HG02938 (cell line): ENCODE data around the gene PRKN.
"Not testable (repeated sequence)": the region's sequence is repeated elsewhere in the genome, so short reads cannot be mapped to it uniquely, and the experiment has no call there.

Experiments used
- ATAC-seq: cut with Tn5 transposase; IDR thresholded peaks from one replicate; pipeline ENCODE4 v1.9.1; 2021; ENCODE audit warnings: mild to moderate bottlenecking, moderate library complexity; ENCODE audit not compliant: unreplicated experiment

Gene PRKN

GRCh38 chr6:161313940-161314509, 1413.5 kb downstream of the PRKN start:
- no peak for ATAC-seq

GRCh38 chr6:161313475-161313874, 1414.1 kb downstream of the PRKN start:
- ATAC-seq, result not testable (repeated sequence)

GRCh38 chr6:161309774-161310173, 1417.8 kb downstream of the PRKN start:
- not testable (repeated sequence) for ATAC-seq

GRCh38 chr6:161308075-161308655, 1419.4 kb downstream of the PRKN start:
- no peak for ATAC-seq

- no peak for ATAC-seq
These were observed 1421.7 kb downstream of the PRKN start for GRCh38 chr6:161305860-161306259.

GRCh38 chr6:161303628-161304340, 1423.8 kb downstream of the PRKN start:
- ATAC-seq, result no peak

- ATAC-seq, result no peak
These were observed 1424.6 kb downstream of the PRKN start for GRCh38 chr6:161302949-161303348.

- ATAC-seq, result no peak
These were observed 1426.2 kb downstream of the PRKN start for GRCh38 chr6:161301338-161301737.

- no peak for ATAC-seq
These were observed 1426.7 kb downstream of the PRKN start for GRCh38 chr6:161300823-161301222.

GRCh38 chr6:161299726-161300125, 1427.8 kb downstream of the PRKN start:
- no peak for ATAC-seq
